Measurements from ENCODE around the gene NAPA. TPM values are rescaled to one million over a fixed set of nuclear protein-coding genes. Genes with fewer than 3 reads are reported as not detected.

Gene NAPA
- total and polyA plus RNA-seq, 5 experiments from 2014 or later = 85.3 to 116 (median 89.6) TPM

DNA sequence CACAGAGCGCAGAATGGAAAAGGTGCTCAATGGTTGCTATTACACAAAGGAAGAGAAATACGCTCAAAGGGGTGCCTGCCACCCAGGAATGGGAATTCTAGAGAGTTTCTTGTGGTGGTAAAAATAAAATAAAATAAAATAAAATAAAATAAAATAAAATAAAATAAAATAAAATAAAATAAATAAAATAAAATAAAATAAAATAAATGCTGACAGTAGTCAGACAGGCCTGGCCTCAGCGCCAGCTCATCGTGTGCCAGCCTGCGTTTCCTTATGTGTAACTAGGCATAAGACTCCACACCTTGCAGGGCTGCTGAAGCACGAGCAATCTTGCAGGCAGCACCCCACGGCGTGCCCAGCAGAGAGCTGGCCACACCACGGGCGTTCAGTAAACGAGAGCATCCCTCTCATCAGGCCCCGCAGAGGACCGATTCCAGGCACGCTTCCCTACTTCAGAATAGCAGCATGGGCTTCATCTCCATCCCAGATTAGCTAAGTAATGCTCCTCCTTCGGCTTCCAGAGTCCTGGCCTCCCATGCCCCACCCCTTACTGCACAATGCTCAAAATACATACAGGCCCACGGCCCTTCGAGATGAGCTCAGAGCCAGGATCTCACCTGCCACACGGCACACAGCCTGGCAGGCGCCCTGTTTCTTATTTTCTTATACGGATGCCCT, 5.6 kb downstream of the NAPA start:
- H3K4me1 Mint-ChIP-seq = peaks cover 34 to 78% (median 63%) of the 10 kb centered on the region in 4 donors

DNA sequence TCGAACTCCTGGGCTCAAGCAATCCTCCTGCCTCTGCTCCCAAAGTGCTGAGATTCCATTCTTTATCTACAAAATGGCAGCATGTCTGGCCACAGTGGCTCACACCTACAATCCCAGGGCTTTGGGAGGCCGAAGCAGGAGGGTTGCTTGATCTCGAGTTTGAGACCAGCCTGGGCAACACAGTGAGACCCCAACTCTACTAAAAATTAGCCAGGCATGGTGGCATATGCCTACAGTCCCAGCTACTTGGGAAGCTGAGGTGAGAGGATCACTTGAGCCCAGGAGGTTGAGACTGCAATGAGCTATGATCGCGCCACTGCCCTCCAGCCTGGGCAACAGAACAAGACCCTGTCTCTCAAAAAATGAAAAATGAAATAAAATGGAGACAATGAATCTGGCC, 6.1 kb downstream of the NAPA start:
- POLR2A ChIA-PET = interaction anchor here (0.5 kb wide), 1 partner anchor 32 kb away, joined by 4 read pairs; no protein-coding TSS in a partner anchor
- no peak overlapping the region for H3K4me3 Mint-ChIP-seq
- ATAC-seq (no peak), DNase-seq (no peak)
- H3K9me3 Mint-ChIP-seq = no peaks in the 10 kb centered on the region
- peaks cover 32 to 72% (median 57%) of the 10 kb centered on the region in 4 donors for H3K4me1 Mint-ChIP-seq
- peaks cover 0 to 30% (median 1%) of the 10 kb centered on the region in 3 donors for H3K36me3 Mint-ChIP-seq
- H3K27ac Mint-ChIP-seq = no peak overlapping the region
- H3K27me3 Mint-ChIP-seq = no peaks in the 10 kb centered on the region

More for the DNA sequence above, 5.6 kb downstream of the NAPA start:
- POLR2A ChIA-PET = interaction anchor here (0.5 kb wide), 1 partner anchor 31 kb away, joined by 4 read pairs; no protein-coding TSS in a partner anchor
- no peak overlapping the region for H3K4me3 Mint-ChIP-seq
- no peak for DNase-seq
- peak overlapping the region in 2 of 10 donors; percentile 2 to 40 for H3K27ac Mint-ChIP-seq
- H3K9me3 Mint-ChIP-seq = no peaks in the 10 kb centered on the region
- ATAC-seq = no peak
- peaks cover 0 to 25% (median 1%) of the 10 kb centered on the region in 3 donors for H3K36me3 Mint-ChIP-seq
- no peaks in the 10 kb centered on the region for H3K27me3 Mint-ChIP-seq

DNA sequence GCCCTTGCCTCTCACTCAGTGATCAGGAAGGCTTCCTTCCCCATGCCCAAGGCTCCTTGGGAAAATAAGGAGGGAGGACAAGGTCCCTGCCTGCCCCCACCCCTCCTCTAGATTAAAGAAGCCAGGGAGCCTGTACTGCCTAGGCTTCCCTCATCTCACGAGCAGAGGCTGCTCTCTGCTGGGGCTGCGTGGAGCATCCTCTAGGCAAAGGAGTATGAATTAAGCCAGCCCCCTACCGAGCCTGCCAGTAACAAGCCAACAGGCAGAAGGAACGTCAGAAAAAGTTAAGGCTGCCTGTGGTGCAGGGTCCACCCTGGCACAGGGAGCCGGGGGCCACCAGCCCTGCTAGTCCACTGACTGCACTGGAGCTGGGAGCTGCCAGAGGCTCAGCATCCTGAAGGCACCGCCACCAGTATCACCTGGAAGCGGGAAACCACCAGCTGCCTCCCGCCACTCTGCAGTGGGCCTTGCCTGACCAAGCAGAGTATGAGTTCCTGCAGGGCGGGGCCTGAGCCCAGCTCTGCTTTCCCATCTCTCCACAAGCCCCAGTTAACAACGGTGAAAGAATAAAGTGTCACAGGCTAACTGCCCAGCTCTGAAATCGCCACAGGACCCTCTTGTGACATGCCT, 6.8 kb downstream of the NAPA start:
- H3K27ac Mint-ChIP-seq = peak overlapping the region in 1 of 10 donors; percentile 34
- no peaks in the 10 kb centered on the region for H3K27me3 Mint-ChIP-seq
- ATAC-seq (no peak), DNase-seq (no peak)
- peaks cover 0 to 37% (median 1%) of the 10 kb centered on the region in 3 donors for H3K36me3 Mint-ChIP-seq
- no peaks in the 10 kb centered on the region for H3K9me3 Mint-ChIP-seq
- POLR2A ChIA-PET = interaction anchor here (0.6 kb wide), 2 partner anchors 40 to 229 kb away, joined by 3 to 6 read pairs; no protein-coding TSS in a partner anchor
- no peak overlapping the region for H3K4me3 Mint-ChIP-seq
- peaks cover 29 to 66% (median 52%) of the 10 kb centered on the region in 4 donors for H3K4me1 Mint-ChIP-seq

DNA sequence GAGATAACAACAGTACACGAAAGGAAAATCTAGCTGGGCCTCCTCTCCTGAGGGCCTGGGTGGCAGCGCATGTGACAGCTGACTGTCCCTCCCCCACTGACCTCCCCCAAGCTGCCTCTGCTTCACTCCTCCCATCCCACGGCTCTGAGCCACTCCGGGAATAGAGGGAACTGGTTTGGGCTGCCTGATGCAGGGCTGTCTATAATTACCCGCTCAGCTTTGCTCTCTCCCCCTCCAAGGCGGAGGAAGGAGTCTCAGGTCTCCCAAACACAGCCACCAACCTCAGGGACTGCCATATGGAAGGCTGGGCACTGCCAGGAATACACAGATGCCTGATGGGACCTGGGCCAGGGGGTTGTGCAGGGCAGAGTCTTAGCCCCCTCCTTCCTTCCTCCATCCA, 7.9 kb downstream of the NAPA start:
- no peaks in the 10 kb centered on the region for H3K9me3 Mint-ChIP-seq
- peaks cover 0 to 46% (median 4%) of the 10 kb centered on the region in 3 donors for H3K36me3 Mint-ChIP-seq
- no peaks in the 10 kb centered on the region for H3K27me3 Mint-ChIP-seq
- H3K4me1 Mint-ChIP-seq = peaks cover 24 to 56% (median 43%) of the 10 kb centered on the region in 4 donors
- POLR2A ChIA-PET = interaction anchor here (0.6 kb wide), 2 partner anchors 48 to 228 kb away, joined by 3 to 6 read pairs; no protein-coding TSS in a partner anchor
- DNase-seq (no peak), ATAC-seq (no peak)
- peak overlapping the region in 2 of 10 donors; percentile 34 to 62 for H3K27ac Mint-ChIP-seq
- H3K4me3 Mint-ChIP-seq = no peak overlapping the region

DNA sequence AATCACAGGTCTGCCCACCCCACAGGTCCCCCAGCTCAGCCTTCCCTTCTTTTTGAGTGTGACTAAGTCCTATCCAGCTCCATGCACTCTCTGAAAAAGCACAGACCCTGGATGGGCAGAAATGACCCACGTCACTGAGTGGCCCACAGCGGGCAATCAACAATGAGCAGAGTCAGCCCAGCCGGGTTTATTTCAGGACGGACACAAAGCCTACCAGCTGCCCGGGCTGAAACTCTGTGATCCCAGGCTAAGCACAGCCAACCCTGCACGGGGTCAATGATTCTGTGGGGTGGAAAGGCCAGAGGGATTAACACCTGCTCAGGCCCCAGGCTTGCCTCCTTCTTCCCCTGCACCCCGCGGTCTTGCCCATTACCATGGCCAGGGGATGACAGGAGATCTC, 8.4 kb downstream of the NAPA start:
- H3K36me3 Mint-ChIP-seq = peaks cover 0 to 47% (median 4%) of the 10 kb centered on the region in 3 donors
- peak overlapping the region in 3 of 10 donors; percentile 52 to 77 (median 62) for H3K27ac Mint-ChIP-seq
- H3K4me1 Mint-ChIP-seq = peaks cover 22 to 52% (median 38%) of the 10 kb centered on the region in 4 donors
- H3K9me3 Mint-ChIP-seq = no peaks in the 10 kb centered on the region
- POLR2A ChIA-PET = interaction anchor here (0.6 kb wide), 2 partner anchors 49 to 91 kb away, joined by 3 to 6 read pairs; no protein-coding TSS in a partner anchor
- no peak for DNase-seq
- no peak overlapping the region for H3K4me3 Mint-ChIP-seq
- ATAC-seq = no peak
- H3K27me3 Mint-ChIP-seq = no peaks in the 10 kb centered on the region

DNA sequence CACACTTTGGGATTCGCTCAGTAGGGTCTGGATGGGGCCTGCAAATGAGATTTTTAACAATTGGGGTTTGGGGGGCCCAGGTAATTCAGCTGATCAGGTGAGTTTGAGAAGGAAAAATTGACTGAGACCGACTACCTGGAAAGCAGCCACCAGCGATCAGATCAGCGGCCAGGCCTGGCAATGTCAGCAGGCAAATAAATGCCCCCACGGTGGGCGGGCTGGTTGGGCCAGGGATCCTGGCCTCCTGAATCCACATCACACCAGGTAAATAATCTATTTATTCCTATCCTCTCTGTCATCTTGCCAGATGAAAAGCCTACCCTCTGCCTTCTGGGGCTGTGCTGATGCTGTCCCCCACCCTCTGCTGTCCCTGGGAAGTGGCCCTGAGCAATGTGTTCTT, 9.4 kb downstream of the NAPA start:
- H3K36me3 Mint-ChIP-seq = peaks cover 0 to 51% (median 4%) of the 10 kb centered on the region in 3 donors
- no peaks in the 10 kb centered on the region for H3K9me3 Mint-ChIP-seq
- ATAC-seq = no peak
- no peak for DNase-seq
- H3K4me3 Mint-ChIP-seq = no peak overlapping the region
- POLR2A ChIA-PET = no interaction called here
- H3K4me1 Mint-ChIP-seq = peaks cover 17 to 45% (median 30%) of the 10 kb centered on the region in 4 donors
- H3K27ac Mint-ChIP-seq = peak overlapping the region in 1 of 10 donors; percentile 29
- H3K27me3 Mint-ChIP-seq = no peaks in the 10 kb centered on the region

DNA sequence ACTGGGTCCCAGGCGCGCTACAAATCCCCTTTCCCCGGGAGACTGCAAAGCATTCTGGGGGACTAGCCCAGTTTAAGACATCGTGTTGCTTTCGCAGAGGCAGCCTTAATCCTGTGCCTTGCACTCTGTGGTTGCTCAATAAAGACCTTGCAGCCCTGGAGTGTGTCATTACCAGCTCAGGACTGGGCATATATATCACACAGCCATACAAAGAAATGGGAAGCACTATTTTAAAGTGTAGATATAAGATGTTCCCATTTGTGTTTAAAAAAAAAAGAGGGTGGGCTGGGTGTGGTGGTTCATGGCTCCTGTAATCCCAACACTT, 11.1 kb downstream of the NAPA start:
- POLR2A ChIA-PET = interaction anchor here (1.2 to 1.3 kb wide), 2 partner anchors 10 to 19 kb away, joined by 3 read pairs; no protein-coding TSS in a partner anchor
- Mint-ChIP-seq H3K27ac (peak overlapping the region in 1 of 10 donors; percentile 53), H3K27me3 (no peaks in the 10 kb centered on the region), H3K36me3 (peaks cover 0 to 65% (median 4%) of the 10 kb centered on the region in 3 donors), H3K9me3 (no peaks in the 10 kb centered on the region), H3K4me3 (no peak overlapping the region), H3K4me1 (peaks cover 2 to 36% (median 22%) of the 10 kb centered on the region in 4 donors)
- DNase-seq = no peak
- no peak for ATAC-seq

DNA sequence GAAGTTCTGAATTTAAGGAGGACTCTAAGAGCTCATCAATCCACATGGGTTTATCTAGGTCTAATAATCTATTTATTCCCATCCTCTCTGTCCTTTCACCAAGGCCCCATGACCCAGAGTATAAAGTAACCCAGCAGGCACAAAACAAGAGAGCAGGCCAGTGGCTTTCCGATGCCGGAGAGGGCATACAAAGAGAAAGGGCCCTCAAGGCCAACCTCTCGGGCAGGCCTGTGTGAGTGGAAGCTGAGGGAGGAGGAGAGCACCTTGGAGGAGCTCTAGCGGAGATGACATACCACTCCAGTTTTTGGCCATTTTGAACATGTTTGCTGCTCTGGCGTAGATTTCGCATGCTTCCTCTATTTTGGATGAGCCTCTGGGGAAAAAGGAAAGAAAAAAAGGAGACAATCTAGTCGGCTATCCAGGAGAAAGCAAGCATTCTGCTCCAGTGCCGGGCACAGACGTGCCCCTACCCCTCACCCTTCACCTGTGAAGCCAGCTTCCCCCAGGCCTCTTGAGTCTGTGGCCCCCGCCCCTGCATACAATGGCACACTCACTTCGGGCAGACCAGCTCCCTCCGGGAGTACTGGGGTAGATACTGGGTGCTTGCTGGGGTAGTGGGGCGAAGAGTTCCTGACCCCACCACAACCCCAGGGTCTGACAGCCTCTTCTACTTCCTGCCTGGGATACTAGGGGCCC, 11.6 kb downstream of the NAPA start:
- ATAC-seq = no peak
- no peaks in the 10 kb centered on the region for H3K9me3 Mint-ChIP-seq
- H3K36me3 Mint-ChIP-seq = peaks cover 0 to 69% (median 4%) of the 10 kb centered on the region in 3 donors
- H3K4me3 Mint-ChIP-seq = no peak overlapping the region
- POLR2A ChIA-PET = interaction anchor here (1.2 to 1.3 kb wide), 2 partner anchors 11 to 18 kb away, joined by 3 read pairs; no protein-coding TSS in a partner anchor
- H3K27me3 Mint-ChIP-seq = no peaks in the 10 kb centered on the region
- no peak for DNase-seq
- H3K4me1 Mint-ChIP-seq = peaks cover 2 to 38% (median 21%) of the 10 kb centered on the region in 4 donors
- peak overlapping the region in 1 of 10 donors; percentile 53 for H3K27ac Mint-ChIP-seq

DNA sequence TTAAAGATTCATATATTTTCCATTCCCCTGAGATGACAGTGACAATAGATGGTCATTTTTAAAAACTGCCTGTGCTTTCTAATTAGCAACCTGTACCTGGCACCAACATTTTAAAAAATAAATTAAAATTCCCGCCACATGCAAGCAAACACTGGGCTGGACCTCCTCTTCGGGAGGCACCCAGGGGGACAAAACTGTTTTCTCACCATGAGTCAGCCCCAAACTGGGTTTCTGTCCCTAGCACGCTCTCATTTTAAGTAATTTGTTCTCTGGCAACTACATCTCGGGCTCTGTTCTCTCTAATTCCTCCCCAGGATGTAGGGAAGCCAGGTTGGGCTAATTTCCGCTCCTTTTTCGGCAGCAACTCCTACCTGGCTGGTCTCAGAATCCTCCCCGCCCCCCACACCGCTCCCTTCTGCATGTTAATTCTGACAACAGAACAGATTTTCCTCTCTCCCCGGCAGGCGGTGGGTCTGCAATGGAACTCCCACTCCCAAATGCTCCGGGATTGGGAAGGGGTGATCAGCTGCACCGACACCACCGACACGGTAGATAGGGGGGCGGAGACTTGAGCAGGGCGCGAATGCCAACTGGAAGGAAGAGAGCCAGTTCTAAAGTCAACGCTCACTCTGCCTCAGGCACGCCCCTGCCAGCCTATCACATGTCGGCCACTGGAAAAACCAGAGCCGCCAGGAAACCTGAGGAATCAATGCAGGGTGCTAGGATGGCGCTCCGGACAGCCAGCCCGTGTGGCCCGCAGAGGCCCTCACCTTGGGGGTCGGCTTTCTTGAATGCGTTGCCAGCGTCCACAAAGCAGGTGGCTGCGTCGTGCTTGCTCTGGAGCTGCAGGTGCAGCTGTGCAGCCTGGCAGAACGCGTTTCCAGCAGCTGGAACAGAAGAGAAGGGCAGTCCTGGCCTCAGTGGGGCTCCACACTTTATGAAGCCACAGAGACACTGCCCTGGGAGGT, 14.7 kb downstream of the NAPA start:
- POLR2A ChIA-PET = no interaction called here
- H3K4me3 Mint-ChIP-seq = peak overlapping the region in 1 of 10 donors; percentile 25
- H3K9me3 Mint-ChIP-seq = no peaks in the 10 kb centered on the region
- no peak for ATAC-seq
- no peak for DNase-seq
- peak overlapping the region in 1 of 10 donors; percentile 44 for H3K27ac Mint-ChIP-seq
- H3K4me1 Mint-ChIP-seq = peaks cover 4 to 33% (median 25%) of the 10 kb centered on the region in 4 donors
- peaks cover 0 to 72% (median 4%) of the 10 kb centered on the region in 3 donors for H3K36me3 Mint-ChIP-seq
- no peaks in the 10 kb centered on the region for H3K27me3 Mint-ChIP-seq

DNA sequence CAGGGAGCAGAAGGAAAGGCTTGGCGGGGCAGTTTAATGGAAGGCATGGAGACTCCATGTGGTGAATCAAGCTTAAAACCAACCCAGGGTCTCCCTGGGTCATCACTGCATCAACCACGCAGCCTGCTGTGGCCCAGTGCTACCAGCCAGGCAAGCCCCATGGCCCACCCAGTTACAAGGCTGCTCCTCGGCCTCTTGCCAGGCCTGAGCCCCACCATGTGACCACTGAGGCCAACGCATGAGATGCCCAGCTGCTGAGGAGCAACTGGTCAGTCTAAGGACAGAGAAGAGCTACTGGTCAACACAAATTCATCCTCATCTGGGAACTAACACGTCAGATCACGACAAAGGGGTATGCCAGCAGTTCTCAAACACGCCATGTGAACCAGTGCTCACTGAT, 15.5 kb downstream of the NAPA start:
- H3K27ac Mint-ChIP-seq = peak overlapping the region in 1 of 10 donors; percentile 43
- H3K4me3 Mint-ChIP-seq = no peak overlapping the region
- POLR2A ChIA-PET = interaction anchor here (0.6 kb wide), 1 partner anchor 172 kb away, joined by 3 read pairs; no protein-coding TSS in a partner anchor
- H3K27me3 Mint-ChIP-seq = no peaks in the 10 kb centered on the region
- DNase-seq = no peak
- peaks cover 0 to 65% (median 4%) of the 10 kb centered on the region in 3 donors for H3K36me3 Mint-ChIP-seq
- ATAC-seq = no peak
- peaks cover 8 to 33% (median 22%) of the 10 kb centered on the region in 4 donors for H3K4me1 Mint-ChIP-seq
- H3K9me3 Mint-ChIP-seq = no peaks in the 10 kb centered on the region

DNA sequence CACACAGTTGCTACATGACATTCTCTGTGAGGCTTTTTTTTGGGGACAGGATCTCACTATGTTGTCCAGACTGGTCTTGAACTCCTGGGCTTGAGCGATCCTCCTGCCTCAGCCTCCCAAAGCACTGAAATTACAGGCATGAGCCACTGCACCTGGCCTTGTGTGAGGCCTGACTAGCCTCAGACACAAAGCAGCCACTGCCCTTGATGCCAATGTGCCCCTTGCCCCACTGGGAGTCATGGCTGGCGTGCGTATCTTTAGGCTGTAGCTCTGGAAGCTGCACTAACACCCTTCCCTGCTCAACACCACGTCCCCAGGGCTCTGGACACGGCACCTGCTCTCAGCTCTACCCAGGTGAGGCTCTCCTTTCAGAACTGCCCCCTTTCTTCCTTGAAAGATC, 16.3 kb downstream of the NAPA start:
- H3K4me1 Mint-ChIP-seq = peaks cover 12 to 36% (median 22%) of the 10 kb centered on the region in 4 donors
- peak overlapping the region in 3 of 10 donors; percentile 43 to 53 (median 53) for H3K27ac Mint-ChIP-seq
- H3K27me3 Mint-ChIP-seq = no peaks in the 10 kb centered on the region
- no peaks in the 10 kb centered on the region for H3K9me3 Mint-ChIP-seq
- ATAC-seq (no peak), DNase-seq (no peak)
- no peak overlapping the region for H3K4me3 Mint-ChIP-seq
- H3K36me3 Mint-ChIP-seq = peaks cover 0 to 58% (median 4%) of the 10 kb centered on the region in 3 donors
- POLR2A ChIA-PET = interaction anchor here (0.6 kb wide), 1 partner anchor 173 kb away, joined by 3 read pairs; no protein-coding TSS in a partner anchor
